GM12878 (cell line): Measurements from ENCODE around the gene CSNK1G1. TPM values are rescaled to one million over a fixed set of nuclear protein-coding genes. Genes with fewer than 3 reads are reported as not detected.

Experiments
- ATAC-seq: fragments of 200-7000 bp; cut with Tn5 transposase; 3 replicates; pipeline ENCODE4 v1.9.1; 2020; ENCODE audit warnings: mild to moderate bottlenecking, moderate library complexity
- BruUV-seq: library from RNA; stranded (reverse); fragments of 400-500 nt; replicated peaks from 2 replicates; lab custom pipeline; 2021; lab: Mats Ljungman, UMichigan
- CTCF ChIA-PET: fragments of 300-600 bp; sonication (Branson Sonifier 250); formaldehyde crosslinking; extraction: SDS; loops from one replicate; lab custom pipeline; 2021; ENCODE audit warnings: inconsistent platforms; lab: Yijun Ruan, JAX
- POLR2A ChIA-PET: fragments of 350-600 bp; formaldehyde crosslinking; extraction: SDS; loops from one replicate; lab custom pipeline; 2021; ENCODE audit warnings: inconsistent platforms; lab: Charles Lee
- RAD21 ChIA-PET: fragments of 300-600 bp; sonication (Branson Sonifier 250); formaldehyde crosslinking; loops from one replicate; lab custom pipeline; 2023; ENCODE audit warnings: antibody characterized with exemption; ENCODE audit not compliant: unreplicated experiment; lab: Charles Lee
- SMC1A ChIA-PET: fragments of 300-600 bp; sonication (Branson Sonifier 250); formaldehyde crosslinking; loops from one replicate; lab custom pipeline; 2023; ENCODE audit not compliant: unreplicated experiment, uncharacterized antibody; lab: Charles Lee
- DNase-seq: peaks from one replicate; pipeline ENCODE4 v3.0.0-alpha.2; 2011; ENCODE audit warnings: low read depth, low spot score
- FAIRE-seq: peaks from 3 replicates; lab custom pipeline; 2011; peaks lifted over from hg19 to GRCh38; lab: Jason Lieb, UNC
- H2AFZ ChIP-seq: 2 replicates; pipeline ENCODE4 v1.6.0; 2011; ENCODE audit warnings: low read depth, low read length, control low read depth; ENCODE audit not compliant: control insufficient read depth
- H3K27ac ChIP-seq: 2 replicates; pipeline ENCODE4 v1.5.1; 2011; ENCODE audit warnings: control low read depth; ENCODE audit not compliant: control insufficient read depth, insufficient read depth
- H3K27me3 ChIP-seq, 2 experiments: replicated peaks in 1 of 2; 2 replicates each; pipeline versions ENCODE4 v1.6.0 to v1.6.1; 2011; ENCODE audit warnings: low read length in 1 of 2; ENCODE audit not compliant: control insufficient read depth in 2 of 2, insufficient read depth in 2 of 2
- H3K36me3 ChIP-seq, 2 experiments: 2 replicates each; pipeline ENCODE4 v1.5.1; 2011; ENCODE audit warnings: low read length in 1 of 2; ENCODE audit not compliant: control insufficient read depth in 2 of 2, insufficient read depth in 2 of 2
- H3K4me1 ChIP-seq: 2 replicates; pipeline ENCODE4 v1.6.1; 2011; ENCODE audit warnings: mild to moderate bottlenecking, low read length, moderate library complexity, mixed read lengths; ENCODE audit not compliant: control insufficient read depth, insufficient read depth
- H3K4me2 ChIP-seq: 2 replicates; pipeline ENCODE4 v1.6.0; 2011; ENCODE audit warnings: control low read depth; ENCODE audit not compliant: control insufficient read depth, insufficient read depth
- H3K4me3 ChIP-seq: fragments of 200-600 bp; sonication (generic); 2 replicates; pipeline ENCODE4 v1.5.1; 2016
- H3K79me2 ChIP-seq: 2 replicates; pipeline ENCODE4 v1.6.0; 2011; ENCODE audit warnings: low read length; ENCODE audit not compliant: control insufficient read depth, insufficient read depth
- H3K9ac ChIP-seq: 2 replicates; pipeline ENCODE4 v1.8.0; 2011; ENCODE audit warnings: low read length, control low read depth, mixed read lengths; ENCODE audit not compliant: control insufficient read depth, insufficient read depth
- H3K9me3 ChIP-seq: replicated peaks from 3 replicates; pipeline ENCODE4 v1.5.1; 2011; ENCODE audit warnings: mild to moderate bottlenecking, low read length; ENCODE audit not compliant: control insufficient read depth, insufficient read depth
- H4K20me1 ChIP-seq: 2 replicates; pipeline ENCODE4 v1.6.0; 2011; ENCODE audit not compliant: control insufficient read depth, insufficient read depth
- CHD1 ChIP-seq: IDR thresholded peaks from 2 replicates; pipeline ENCODE4 v1.6.1; 2012; ENCODE audit warnings: low read depth, low read length, improper control_type of control experiment
- CHD4 ChIP-seq: fragments of 200-600 bp; sonication (generic); IDR thresholded peaks from 2 replicates; pipeline ENCODE4 v1.6.1; 2016; ENCODE audit warnings: mild to moderate bottlenecking
- ELK1 ChIP-seq: IDR thresholded peaks from 2 replicates; pipeline ENCODE4 v1.6.1; 2012; ENCODE audit warnings: low read depth, low read length, improper control_type of control experiment
- FOS ChIP-seq: IDR thresholded peaks from 3 replicates; pipeline ENCODE4 v1.6.1; 2011; ENCODE audit warnings: borderline replicate concordance; ENCODE audit not compliant: insufficient read length; ENCODE audit errors: extremely low read depth
- GATAD2B ChIP-seq: fragments of 450-650 bp; conservative IDR thresholded peaks from 2 replicates; pipeline ENCODE4 v1.6.1; 2017; ENCODE audit warnings: low read depth, mild to moderate bottlenecking, moderate library complexity
- HCFC1 ChIP-seq: fragments of 150-350 bp; IDR thresholded peaks from 2 replicates; pipeline ENCODE4 v1.6.1; 2014; ENCODE audit warnings: low read length
- HDAC2 ChIP-seq: fragments of 200-600 bp; sonication (generic); IDR thresholded peaks from 2 replicates; pipeline ENCODE4 v1.6.1; 2017
- HDAC6 ChIP-seq: fragments of 200-600 bp; sonication (generic); IDR thresholded peaks from one replicate; pipeline ENCODE4 v1.8.0; 2017; ENCODE audit warnings: antibody characterized with exemption; ENCODE audit not compliant: unreplicated experiment
- LARP7 ChIP-seq: fragments of 450-650 bp; IDR thresholded peaks from 2 replicates; pipeline ENCODE4 v1.6.1; 2017; ENCODE audit warnings: mild to moderate bottlenecking
- NBN ChIP-seq: fragments of 450-650 bp; IDR thresholded peaks from 2 replicates; pipeline ENCODE4 v1.6.1; 2016
- NRF1 ChIP-seq: conservative IDR thresholded peaks from 2 replicates; pipeline ENCODE4 v1.6.1; 2011; ENCODE audit warnings: mild to moderate bottlenecking, low read depth, low read length, improper control_type of control experiment
- SMAD5 ChIP-seq: IDR thresholded peaks from 2 replicates; pipeline ENCODE4 v1.6.1; 2016; ENCODE audit warnings: antibody characterized with exemption, low read depth
- SMC3 ChIP-seq: IDR thresholded peaks from 2 replicates; pipeline ENCODE4 v1.6.1; 2011; ENCODE audit warnings: low read length, improper control_type of control experiment, borderline replicate concordance
- SPI1 ChIP-seq: IDR thresholded peaks from 2 replicates; pipeline ENCODE4 v1.6.1; 2011; ENCODE audit warnings: low read depth, mild to moderate bottlenecking, low read length, moderate library complexity, borderline replicate concordance; ENCODE audit not compliant: insufficient read depth
- TBL1XR1 ChIP-seq: IDR thresholded peaks from 2 replicates; pipeline ENCODE4 v1.6.1; 2012; ENCODE audit warnings: low read depth, low read length, improper control_type of control experiment
- YY1 ChIP-seq: IDR thresholded peaks from 2 replicates; pipeline ENCODE4 v1.6.1; 2011; ENCODE audit warnings: low read depth, mild to moderate bottlenecking, low read length
- WGBS: methylation state at CpG from one replicate; pipeline ENCODE4 v1.1.6; 2016; ENCODE audit warnings: low lambda C conversion rate; ENCODE audit not compliant: insufficient replicate concordance, insufficient coverage; ENCODE audit errors: missing lambda C conversion rate; 5-methylcytosine and 5-hydroxymethylcytosine counted together
- in situ Hi-C: fragments of 300-500 bp; cut with MboI; formaldehyde crosslinking; loops from 9 replicates; pipeline ENCODE4 v1.14.3; 2018; ENCODE audit warnings: mixed read lengths
- intact Hi-C: fragments of 100-400 bp; cut with micrococcal nuclease; formaldehyde crosslinking; loops from one replicate; pipeline ENCODE4 v1.14.2; 2022; ENCODE audit not compliant: unreplicated experiment
- polyA plus RNA-seq, 11 experiments: library from polyadenylated mRNA; depleted of rRNA in 4 of 11; unstranded in 6 of 11; stranded (reverse) in 5 of 11; fragments of >200 nt; fragmentation: Nextera tagmentation in 4 of 11; fragmentation: Illumina TruSeq in 1 of 11; extraction: Ambion mirVana in 4 of 11; extraction: Trizol in 1 of 11; gene quantifications; 1 replicate in 1 of 11; 2 replicates in 10 of 11; pipeline versions ENCODE4 v1.2.1 to v1.2.3, GENCODE V29; 2011 to 2016; ENCODE audit warnings: inconsistent platforms in 2 of 11, missing spikeins in 2 of 11, low read depth in 1 of 11
- total RNA-seq, 4 experiments: library from RNA; depleted of rRNA in 3 of 4; stranded (reverse); fragments of >200 nt in 3 of 4; fragmentation: Illumina TruSeq in 1 of 4; extraction: Trizol in 1 of 4; gene quantifications; 2 replicates each; pipeline versions ENCODE4 v1.2.1 to v1.2.3, GENCODE V29; 2013 to 2021
- TF ChIP-seq, protein P1 (sequence below): fragments of 450-650 bp; IDR thresholded peaks from 2 replicates; pipeline ENCODE4 v1.6.1; 2017; ENCODE audit warnings: borderline replicate concordance
- TF ChIP-seq, protein P2 (sequence below): fragments of 150-350 bp; IDR thresholded peaks from 2 replicates; pipeline ENCODE4 v1.6.1; 2014; ENCODE audit warnings: mild to moderate bottlenecking, low read depth, low read length
- TF ChIP-seq, protein P3 (sequence below): IDR thresholded peaks from 2 replicates; pipeline ENCODE4 v1.6.1; 2011; ENCODE audit warnings: borderline replicate concordance, low read depth, mild to moderate bottlenecking, moderate library complexity, mixed read lengths, low read length; ENCODE audit not compliant: insufficient read depth; ENCODE audit errors: extremely low read length
- TF ChIP-seq, protein P4 (sequence below): IDR thresholded peaks from 2 replicates; pipeline ENCODE4 v1.6.1; 2012; ENCODE audit warnings: low read depth, low read length, improper control_type of control experiment

Gene CSNK1G1
- total and polyA plus RNA-seq, 10 of the 15 experiments (the other 5 are each of a cell fraction or from before 2014, with no cell fraction given): 6.1 to 23.4 (median 15.3) TPM

DNA sequence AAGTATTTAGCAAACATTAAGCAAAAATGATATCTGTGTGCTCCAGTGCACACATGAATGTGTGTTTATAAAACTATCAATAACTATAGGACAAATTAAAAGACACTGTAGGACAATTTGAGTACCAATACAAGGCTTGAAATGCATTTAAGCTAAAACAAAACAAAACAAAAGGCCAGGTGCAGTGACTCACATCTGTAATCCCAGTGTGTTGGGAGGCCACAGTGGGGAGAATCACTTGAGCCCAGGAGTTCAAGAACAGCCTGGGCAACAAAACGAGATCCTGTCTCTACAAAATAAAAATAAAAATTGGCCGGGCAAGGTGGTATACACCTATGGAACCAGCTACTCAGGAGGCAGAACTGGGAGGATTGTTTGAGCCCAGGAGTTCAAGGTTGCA is 50.7 kb downstream of the CSNK1G1 start (continued):
- TF ChIP-seq, protein P1, sequence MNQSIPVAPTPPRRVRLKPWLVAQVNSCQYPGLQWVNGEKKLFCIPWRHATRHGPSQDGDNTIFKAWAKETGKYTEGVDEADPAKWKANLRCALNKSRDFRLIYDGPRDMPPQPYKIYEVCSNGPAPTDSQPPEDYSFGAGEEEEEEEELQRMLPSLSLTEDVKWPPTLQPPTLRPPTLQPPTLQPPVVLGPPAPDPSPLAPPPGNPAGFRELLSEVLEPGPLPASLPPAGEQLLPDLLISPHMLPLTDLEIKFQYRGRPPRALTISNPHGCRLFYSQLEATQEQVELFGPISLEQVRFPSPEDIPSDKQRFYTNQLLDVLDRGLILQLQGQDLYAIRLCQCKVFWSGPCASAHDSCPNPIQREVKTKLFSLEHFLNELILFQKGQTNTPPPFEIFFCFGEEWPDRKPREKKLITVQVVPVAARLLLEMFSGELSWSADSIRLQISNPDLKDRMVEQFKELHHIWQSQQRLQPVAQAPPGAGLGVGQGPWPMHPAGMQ: no peak
- no peak for TF ChIP-seq SMC3
- no peak for TF ChIP-seq NRF1

DNA sequence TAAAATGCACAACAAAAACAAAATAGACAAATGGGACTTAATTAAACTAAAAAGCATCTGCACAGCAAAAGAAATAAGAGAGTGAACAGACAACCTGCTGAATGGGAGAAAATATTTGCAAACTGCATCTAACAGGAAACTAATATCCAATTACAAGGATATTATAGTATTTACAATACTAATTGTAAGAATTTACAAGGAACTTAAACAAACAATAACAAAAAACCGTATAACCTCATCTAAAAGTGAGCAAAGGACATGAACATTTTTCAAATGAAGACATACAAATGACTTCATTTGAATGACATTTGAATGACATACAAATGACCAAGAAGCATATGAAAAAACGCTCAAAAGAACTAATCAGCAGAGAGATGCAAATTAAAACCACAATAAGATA is 66.4 kb downstream of the CSNK1G1 start:
- H3K79me2 ChIP-seq: peaks cover 4% of the 10 kb centered on the region
- H3K27ac ChIP-seq: no peak overlapping the region
- H4K20me1 ChIP-seq: no peaks in the 10 kb centered on the region
- RAD21 ChIA-PET: no interaction called here
- SMC1A ChIA-PET: no interaction called here
- H2AFZ ChIP-seq: no peak overlapping the region
- no peak overlapping the region for H3K4me2 ChIP-seq
- WGBS: 49% methylated on average over 2 of the region's 2 CpGs
- CTCF ChIA-PET: no interaction called here
- H3K4me3 ChIP-seq: no peak overlapping the region
- TF ChIP-seq YY1 (no peak), HDAC2 (no peak), ELK1 (no peak), SPI1 (no peak), FOS (no peak), CHD4 (no peak), LARP7 (no peak), SMAD5 (no peak), TBL1XR1 (no peak), HDAC6 (no peak), HCFC1 (no peak), GATAD2B (no peak), CHD1 (no peak), NBN (no peak)
- TF ChIP-seq, protein P2, sequence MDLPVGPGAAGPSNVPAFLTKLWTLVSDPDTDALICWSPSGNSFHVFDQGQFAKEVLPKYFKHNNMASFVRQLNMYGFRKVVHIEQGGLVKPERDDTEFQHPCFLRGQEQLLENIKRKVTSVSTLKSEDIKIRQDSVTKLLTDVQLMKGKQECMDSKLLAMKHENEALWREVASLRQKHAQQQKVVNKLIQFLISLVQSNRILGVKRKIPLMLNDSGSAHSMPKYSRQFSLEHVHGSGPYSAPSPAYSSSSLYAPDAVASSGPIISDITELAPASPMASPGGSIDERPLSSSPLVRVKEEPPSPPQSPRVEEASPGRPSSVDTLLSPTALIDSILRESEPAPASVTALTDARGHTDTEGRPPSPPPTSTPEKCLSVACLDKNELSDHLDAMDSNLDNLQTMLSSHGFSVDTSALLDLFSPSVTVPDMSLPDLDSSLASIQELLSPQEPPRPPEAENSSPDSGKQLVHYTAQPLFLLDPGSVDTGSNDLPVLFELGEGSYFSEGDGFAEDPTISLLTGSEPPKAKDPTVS: no peak
- TF ChIP-seq, protein P3, sequence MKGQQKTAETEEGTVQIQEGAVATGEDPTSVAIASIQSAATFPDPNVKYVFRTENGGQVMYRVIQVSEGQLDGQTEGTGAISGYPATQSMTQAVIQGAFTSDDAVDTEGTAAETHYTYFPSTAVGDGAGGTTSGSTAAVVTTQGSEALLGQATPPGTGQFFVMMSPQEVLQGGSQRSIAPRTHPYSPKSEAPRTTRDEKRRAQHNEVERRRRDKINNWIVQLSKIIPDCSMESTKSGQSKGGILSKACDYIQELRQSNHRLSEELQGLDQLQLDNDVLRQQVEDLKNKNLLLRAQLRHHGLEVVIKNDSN: no peak
- TF ChIP-seq, protein P4, sequence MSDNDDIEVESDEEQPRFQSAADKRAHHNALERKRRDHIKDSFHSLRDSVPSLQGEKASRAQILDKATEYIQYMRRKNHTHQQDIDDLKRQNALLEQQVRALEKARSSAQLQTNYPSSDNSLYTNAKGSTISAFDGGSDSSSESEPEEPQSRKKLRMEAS: no peak
- TF ChIP-seq, all 136 proteins: peak for 0
- Histone ChIP-seq H3K9ac (no peak overlapping the region), H3K9me3 (no peaks in the 10 kb centered on the region), H3K4me1 (no peaks in the 10 kb centered on the region), H3K36me3 (no peaks in the 10 kb centered on the region; a peak in 1 of 4 replicates), H3K27me3 (no peaks in the 10 kb centered on the region)
- intact Hi-C loops (no loop called here), in situ Hi-C loops (no loop called here)
- no peak for DNase-seq
- no peak for ATAC-seq
- POLR2A ChIA-PET: no interaction called here
- no peak for FAIRE-seq
- BruUV-seq: no TSS peak
